GM12864 (cell line): ENCODE measurements around the gene CELSR2.
"Not testable (repeated sequence)": the region's sequence is repeated elsewhere in the genome, so short reads cannot be mapped to it uniquely, and the experiment has no call there.

Source experiments
- DNase-seq: peaks from one replicate; pipeline ENCODE4 v3.0.0-alpha.2; 2011; ENCODE audit warnings: low read depth
- H3K4me3 ChIP-seq: 2 replicates; pipeline ENCODE4 v1.5.1; 2011; ENCODE audit warnings: mild to moderate bottlenecking, low read depth, low read length, control low read depth
- TF ChIP-seq, protein P1 (sequence below): IDR thresholded peaks from 2 replicates; pipeline ENCODE4 v1.5.1; 2011; ENCODE audit warnings: low read depth, mild to moderate bottlenecking, moderate library complexity, low read length, control low read depth, inconsistent platforms; ENCODE audit errors: missing control alignments

The CELSR2 gene

DNA sequence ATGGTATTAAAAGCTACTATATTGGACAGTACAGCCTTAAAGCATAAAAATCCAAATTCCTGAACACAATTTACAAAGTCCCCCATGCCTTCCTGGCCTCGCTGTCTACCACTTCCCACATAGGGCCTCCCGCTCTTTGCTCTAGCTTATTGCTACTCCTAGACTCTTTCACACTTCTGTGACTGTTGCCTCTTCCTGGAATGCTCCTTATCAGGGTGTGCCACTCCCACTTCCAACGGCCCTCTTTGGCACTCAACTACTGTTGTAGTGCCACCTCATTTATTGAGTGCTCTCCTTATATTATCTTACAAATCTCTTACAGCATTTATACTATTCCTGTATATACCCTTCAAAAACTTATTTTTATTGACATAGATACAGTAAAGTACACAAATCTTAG, 30.8 kb upstream of the CELSR2 start:
- no peak overlapping the region for H3K4me3 ChIP-seq
- DNase-seq: no peak
- TF ChIP-seq, protein P1, sequence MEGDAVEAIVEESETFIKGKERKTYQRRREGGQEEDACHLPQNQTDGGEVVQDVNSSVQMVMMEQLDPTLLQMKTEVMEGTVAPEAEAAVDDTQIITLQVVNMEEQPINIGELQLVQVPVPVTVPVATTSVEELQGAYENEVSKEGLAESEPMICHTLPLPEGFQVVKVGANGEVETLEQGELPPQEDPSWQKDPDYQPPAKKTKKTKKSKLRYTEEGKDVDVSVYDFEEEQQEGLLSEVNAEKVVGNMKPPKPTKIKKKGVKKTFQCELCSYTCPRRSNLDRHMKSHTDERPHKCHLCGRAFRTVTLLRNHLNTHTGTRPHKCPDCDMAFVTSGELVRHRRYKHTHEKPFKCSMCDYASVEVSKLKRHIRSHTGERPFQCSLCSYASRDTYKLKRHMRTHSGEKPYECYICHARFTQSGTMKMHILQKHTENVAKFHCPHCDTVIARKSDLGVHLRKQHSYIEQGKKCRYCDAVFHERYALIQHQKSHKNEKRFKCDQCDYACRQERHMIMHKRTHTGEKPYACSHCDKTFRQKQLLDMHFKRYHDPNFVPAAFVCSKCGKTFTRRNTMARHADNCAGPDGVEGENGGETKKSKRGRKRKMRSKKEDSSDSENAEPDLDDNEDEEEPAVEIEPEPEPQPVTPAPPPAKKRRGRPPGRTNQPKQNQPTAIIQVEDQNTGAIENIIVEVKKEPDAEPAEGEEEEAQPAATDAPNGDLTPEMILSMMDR: no peak

- DNase-seq, H3K4me3 ChIP-seq: not testable (repeated sequence)
Observed at GRCh38 chr1:109221201-109221600, 28.1 kb upstream of the CELSR2 start.

DNA sequence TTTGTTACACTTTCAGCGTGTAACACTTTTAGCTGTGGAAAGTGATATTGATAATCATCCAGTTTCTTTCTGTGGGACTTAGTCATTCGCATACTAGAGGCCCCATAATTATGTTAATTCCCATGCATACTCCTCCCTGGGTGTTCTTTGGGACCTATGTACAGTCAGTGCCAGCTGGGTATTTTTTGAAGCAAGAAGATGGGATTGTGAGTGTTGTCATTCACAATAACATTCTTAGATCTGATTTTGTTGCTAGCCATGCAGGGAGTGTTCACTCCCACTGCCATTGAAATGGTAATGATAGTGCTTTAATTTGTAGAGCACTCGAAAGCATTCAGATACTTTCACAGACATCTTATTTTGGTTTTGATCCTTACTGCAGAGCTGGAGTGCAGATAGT, 24.0 kb upstream of the CELSR2 start:
- TF ChIP-seq, protein P1: no peak
- no peak for DNase-seq
- no peak overlapping the region for H3K4me3 ChIP-seq

DNA sequence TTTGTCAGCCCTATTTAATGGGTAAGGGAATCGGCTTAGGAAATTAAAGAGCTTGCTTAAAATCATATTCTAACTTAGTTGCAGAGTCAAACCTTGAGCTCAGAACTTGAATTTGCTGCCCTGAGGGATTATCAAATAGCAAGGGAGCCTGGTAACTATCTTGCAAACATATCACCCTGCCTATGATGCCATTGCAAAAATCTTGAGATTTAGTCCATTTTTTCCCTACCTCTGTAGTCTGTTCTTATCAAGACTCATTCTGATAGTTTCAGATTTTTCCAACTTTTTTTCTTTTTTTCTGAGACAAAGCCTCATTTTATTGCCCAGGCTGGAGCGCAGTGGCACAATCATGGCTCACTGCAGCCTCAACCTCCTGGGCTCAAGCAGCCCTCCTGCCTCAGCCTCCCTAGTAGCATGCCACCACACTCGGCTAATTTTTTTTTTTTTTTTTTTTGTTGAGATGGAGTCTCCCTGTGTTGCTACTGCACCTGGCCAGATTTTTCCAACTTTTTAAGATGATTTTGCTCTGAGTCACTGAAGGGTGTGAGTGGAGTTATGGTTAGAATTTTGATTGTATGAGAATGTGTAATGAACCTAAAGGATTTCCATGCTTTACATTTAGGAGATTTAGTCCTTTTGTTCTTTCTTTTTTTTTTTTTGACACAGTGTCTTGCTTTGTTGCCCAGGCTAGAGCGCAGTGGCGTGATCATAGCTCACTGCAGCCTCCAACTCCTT, 23.5 kb upstream of the CELSR2 start:
- TF ChIP-seq, protein P1: no peak
- DNase-seq: no peak
- no peak overlapping the region for H3K4me3 ChIP-seq

- TF ChIP-seq, protein P1: no peak
- no peak for DNase-seq
- no peak overlapping the region for H3K4me3 ChIP-seq
Observed at GRCh38 chr1:109228167-109228566, 21.2 kb upstream of the CELSR2 start.

DNA sequence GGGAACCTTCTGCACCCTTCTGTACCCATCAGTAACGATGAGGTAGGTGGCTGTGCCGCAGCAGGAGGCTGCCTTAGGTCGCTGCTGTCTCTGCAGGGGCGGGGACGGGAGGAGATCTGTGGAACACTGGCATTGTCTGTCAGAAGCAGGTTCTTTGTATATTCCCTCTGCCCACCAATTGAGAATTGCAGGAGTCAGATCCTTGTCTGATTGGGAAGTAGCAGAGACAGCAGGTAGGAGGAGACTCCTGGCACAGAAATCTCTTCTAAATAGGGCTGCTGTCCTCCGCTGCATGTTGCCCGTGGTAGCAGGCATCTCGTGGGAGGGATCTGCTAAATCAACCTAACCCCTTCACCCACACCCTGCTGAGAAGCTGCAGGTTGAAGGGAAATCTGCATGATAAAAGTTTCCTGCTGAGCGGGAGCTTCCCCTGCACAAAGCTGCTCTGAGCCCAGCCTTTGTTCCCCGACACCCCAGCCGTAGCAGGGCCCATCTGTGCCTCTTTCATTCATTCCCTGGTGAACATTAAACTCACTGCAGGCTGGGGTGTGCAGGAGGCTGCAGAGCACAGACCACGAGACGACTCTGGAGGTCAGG, 19.7 kb upstream of the CELSR2 start:
- no peak for DNase-seq
- TF ChIP-seq, protein P1: no peak
- no peak overlapping the region for H3K4me3 ChIP-seq

DNA sequence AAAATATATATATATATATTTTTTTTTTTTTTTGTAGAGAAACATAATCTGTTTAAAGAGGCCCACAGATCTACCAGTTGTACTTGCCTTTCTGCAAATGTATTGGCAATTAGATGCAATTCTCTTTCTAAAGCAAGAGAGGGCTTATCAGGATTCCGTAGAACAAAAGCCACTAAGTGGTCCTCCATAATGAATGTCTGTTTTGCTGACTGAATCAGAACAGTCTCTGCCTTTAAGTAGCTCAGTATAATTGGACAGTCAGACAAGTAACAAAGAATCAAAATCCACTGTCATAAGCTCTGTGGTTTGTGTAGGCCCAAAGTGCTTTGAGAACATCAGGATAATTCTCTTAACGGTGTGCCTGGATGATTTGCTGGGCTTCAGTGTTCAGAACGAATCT, 18.3 kb upstream of the CELSR2 start:
- no peak overlapping the region for H3K4me3 ChIP-seq
- no peak for DNase-seq
- TF ChIP-seq, protein P1: no peak
